HFFc6 (cell line): ENCODE data around the gene IL3RA. TPM values are rescaled to one million over a fixed set of nuclear protein-coding genes. Genes with fewer than 3 reads are reported as not detected.

Experiments used
- DNase-seq: peaks from one replicate; pipeline ENCODE4 v3.0.0-alpha.2; 2018
- H3K27ac Mint-ChIP-seq: 2 replicates; pipeline ENCODE4 v1.8.0; 2020; ENCODE audit warnings: mild to moderate bottlenecking, mixed read lengths
- H3K27me3 Mint-ChIP-seq: 2 replicates; pipeline ENCODE4 v1.8.0; 2021; ENCODE audit warnings: mild to moderate bottlenecking, moderate library complexity, mixed read lengths; ENCODE audit not compliant: insufficient read depth
- H3K36me3 Mint-ChIP-seq: 2 replicates; pipeline ENCODE4 v1.8.0; 2021; ENCODE audit warnings: low read depth, mixed read lengths
- H3K4me1 Mint-ChIP-seq: 2 replicates; pipeline ENCODE4 v1.8.0; 2020; ENCODE audit warnings: low read depth, mixed read lengths
- H3K4me3 Mint-ChIP-seq: 2 replicates; pipeline ENCODE4 v1.8.0; 2020; ENCODE audit warnings: mild to moderate bottlenecking, moderate library complexity, mixed read lengths
- H3K9me3 Mint-ChIP-seq: 2 replicates; pipeline ENCODE4 v1.8.0; 2020; ENCODE audit warnings: mild to moderate bottlenecking, mixed read lengths
- total RNA-seq, 6 experiments: library from RNA; stranded (reverse); fragmentation: NEBNext Ultra II Directional; extraction: Animal tissue kit (Norgen Biotek cat#: 25700); gene quantifications; 2 replicates in 1 of 6; 3 replicates in 5 of 6; pipeline ENCODE4 v1.2.3, GENCODE V29; 2021
- TF ChIP-seq, protein P1 (sequence below): fragments of 200-600 bp; sonication (generic); IDR thresholded peaks from 2 replicates; pipeline ENCODE4 v1.5.0; 2021; ENCODE audit warnings: antibody characterized with exemption, mild to moderate bottlenecking

IL3RA gene
- total RNA-seq, 6 experiments from 2014 or later: 0.09 to 0.13 TPM; not detected in 4

DNA sequence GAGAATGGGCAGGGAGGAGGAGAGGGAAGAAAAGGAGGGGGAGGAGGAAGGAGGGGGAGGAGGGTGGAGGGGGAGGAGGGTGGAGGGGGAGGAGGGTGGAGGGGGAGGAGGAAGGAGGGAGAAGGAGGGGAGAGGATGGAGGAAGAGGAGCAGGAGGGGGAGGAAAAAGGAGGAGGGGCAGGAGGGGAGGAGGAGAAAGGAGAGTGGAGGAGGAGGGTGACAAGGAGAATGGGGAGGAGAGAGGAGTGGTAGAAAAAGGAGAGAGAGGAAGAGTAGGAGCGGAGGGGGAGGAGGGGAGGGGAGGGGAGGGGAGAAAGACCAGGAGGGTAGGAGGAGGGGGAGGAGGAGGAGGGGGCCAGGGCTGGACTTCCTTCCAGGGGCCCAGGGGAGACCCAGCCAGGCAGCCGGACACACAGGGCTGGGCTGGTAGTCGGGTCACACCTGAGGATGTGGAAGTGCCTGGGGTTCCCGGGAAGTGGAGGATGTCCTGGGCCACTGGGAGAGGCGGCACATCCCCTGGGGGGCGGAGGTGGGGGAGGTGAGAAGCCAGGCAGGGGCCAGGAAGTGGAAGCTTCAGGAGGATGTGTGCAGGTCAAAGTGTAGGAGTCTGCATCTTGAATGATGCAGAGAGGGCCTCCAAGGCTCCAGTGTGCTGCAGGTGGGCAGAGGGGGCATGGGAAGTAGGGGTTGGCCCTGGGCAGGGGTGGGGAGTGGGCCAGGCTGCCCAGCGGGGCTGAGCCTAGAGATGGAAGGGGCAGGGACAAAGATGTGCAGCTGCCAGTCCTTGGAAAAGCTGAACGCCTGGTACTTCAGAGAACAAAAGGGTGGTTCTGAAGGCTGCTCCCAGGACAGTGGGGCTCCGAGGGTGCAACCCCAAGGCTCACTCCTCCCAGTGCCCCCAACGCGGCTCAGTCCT, 18.8 kb downstream of the IL3RA start:
- Mint-ChIP-seq H3K27me3 (peaks cover under 1% of the 10 kb centered on the region), H3K9me3 (peaks cover 12% of the 10 kb centered on the region; the same call in 1 of the 2 replicates), H3K36me3 (no peaks in the 10 kb centered on the region), H3K27ac (no peak overlapping the region), H3K4me1 (no peaks in the 10 kb centered on the region), H3K4me3 (no peak overlapping the region)
- DNase-seq: no peak
- TF ChIP-seq, protein P1, sequence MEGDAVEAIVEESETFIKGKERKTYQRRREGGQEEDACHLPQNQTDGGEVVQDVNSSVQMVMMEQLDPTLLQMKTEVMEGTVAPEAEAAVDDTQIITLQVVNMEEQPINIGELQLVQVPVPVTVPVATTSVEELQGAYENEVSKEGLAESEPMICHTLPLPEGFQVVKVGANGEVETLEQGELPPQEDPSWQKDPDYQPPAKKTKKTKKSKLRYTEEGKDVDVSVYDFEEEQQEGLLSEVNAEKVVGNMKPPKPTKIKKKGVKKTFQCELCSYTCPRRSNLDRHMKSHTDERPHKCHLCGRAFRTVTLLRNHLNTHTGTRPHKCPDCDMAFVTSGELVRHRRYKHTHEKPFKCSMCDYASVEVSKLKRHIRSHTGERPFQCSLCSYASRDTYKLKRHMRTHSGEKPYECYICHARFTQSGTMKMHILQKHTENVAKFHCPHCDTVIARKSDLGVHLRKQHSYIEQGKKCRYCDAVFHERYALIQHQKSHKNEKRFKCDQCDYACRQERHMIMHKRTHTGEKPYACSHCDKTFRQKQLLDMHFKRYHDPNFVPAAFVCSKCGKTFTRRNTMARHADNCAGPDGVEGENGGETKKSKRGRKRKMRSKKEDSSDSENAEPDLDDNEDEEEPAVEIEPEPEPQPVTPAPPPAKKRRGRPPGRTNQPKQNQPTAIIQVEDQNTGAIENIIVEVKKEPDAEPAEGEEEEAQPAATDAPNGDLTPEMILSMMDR: no peak

GRCh38 chrX:1357993-1358392, 21.4 kb downstream of the IL3RA start:
- no peak for DNase-seq
- TF ChIP-seq, protein P1: no peak
- H3K27ac Mint-ChIP-seq: no peak overlapping the region
- H3K9me3 Mint-ChIP-seq: peaks cover 12% of the 10 kb centered on the region; the same call in 1 of the 2 replicates
- H3K4me1 Mint-ChIP-seq: peaks cover 7% of the 10 kb centered on the region; the same call in 1 of the 2 replicates
- H3K4me3 Mint-ChIP-seq: no peak overlapping the region
- peaks cover 3% of the 10 kb centered on the region for H3K27me3 Mint-ChIP-seq
- no peaks in the 10 kb centered on the region for H3K36me3 Mint-ChIP-seq

DNA sequence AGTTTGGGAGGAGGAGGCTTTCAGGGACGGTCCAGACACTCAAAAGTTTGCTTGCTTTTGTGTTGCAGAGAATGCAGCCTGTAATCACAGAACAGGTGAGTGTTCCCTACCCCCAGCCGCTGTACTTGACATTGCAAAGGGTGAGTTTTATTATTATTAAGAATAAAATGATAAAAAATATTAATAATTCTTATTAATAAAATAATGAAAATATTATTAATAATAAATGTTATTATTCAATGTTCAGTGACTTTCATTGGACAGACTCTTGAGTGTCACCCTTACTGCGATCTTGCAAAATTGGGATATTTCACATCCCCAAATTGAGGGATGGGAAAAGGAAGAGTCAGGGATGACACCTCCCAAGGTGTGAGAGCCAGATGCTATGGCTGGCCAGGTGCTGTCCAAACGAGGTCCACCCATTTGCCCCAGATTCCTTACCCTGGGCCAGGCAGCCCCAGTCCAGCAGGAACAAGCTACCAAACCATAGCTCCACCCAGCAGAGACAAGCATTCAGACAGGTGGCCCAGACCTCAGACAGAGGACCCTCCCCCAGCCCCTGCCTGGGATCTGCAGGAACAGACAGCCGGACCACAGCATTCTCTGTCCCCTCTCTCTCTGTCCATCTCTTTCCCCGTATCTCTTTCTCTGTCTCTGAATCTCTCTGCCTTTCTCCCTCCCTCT, 22.4 kb downstream of the IL3RA start:
- peaks cover 7% of the 10 kb centered on the region; the same call in 1 of the 2 replicates for H3K4me1 Mint-ChIP-seq
- no peak overlapping the region for H3K27ac Mint-ChIP-seq
- H3K9me3 Mint-ChIP-seq: peaks cover 12% of the 10 kb centered on the region; the same call in 1 of the 2 replicates
- no peak for DNase-seq
- H3K36me3 Mint-ChIP-seq: no peaks in the 10 kb centered on the region
- peaks cover 3% of the 10 kb centered on the region for H3K27me3 Mint-ChIP-seq
- no peak overlapping the region for H3K4me3 Mint-ChIP-seq
- TF ChIP-seq, protein P1: no peak

GRCh38 chrX:1359477-1359873, 22.9 kb downstream of the IL3RA start:
- TF ChIP-seq, protein P1: no peak
- H3K27me3 Mint-ChIP-seq: peaks cover 3% of the 10 kb centered on the region

GRCh38 chrX:1360171-1360570, 23.6 kb downstream of the IL3RA start:
- TF ChIP-seq, protein P1: no peak
- Mint-ChIP-seq H3K27ac (no peak overlapping the region), H3K36me3 (no peaks in the 10 kb centered on the region), H3K4me3 (no peak overlapping the region), H3K4me1 (peaks cover 7% of the 10 kb centered on the region; the same call in 1 of the 2 replicates), H3K9me3 (peaks cover 12% of the 10 kb centered on the region; the same call in 1 of the 2 replicates), H3K27me3 (peaks cover 5% of the 10 kb centered on the region)
- DNase-seq: no peak

More at GRCh38 chrX:1359477-1359873, 22.9 kb downstream of the IL3RA start:
- Mint-ChIP-seq H3K4me1 (peaks cover 7% of the 10 kb centered on the region; the same call in 1 of the 2 replicates), H3K27ac (no peak overlapping the region), H3K9me3 (peaks cover 12% of the 10 kb centered on the region; the same call in 1 of the 2 replicates), H3K36me3 (no peaks in the 10 kb centered on the region), H3K4me3 (no peak overlapping the region)
- no peak for DNase-seq
